Measurements from ENCODE around the gene ZNF831. TPM values are rescaled to one million over a fixed set of nuclear protein-coding genes. Genes with fewer than 3 reads are reported as not detected.

The ZNF831 gene
- total RNA-seq, 1 experiment from 2014 or later: not detected

GRCh38 chr20:59247731-59248684 is 84.4 kb downstream of the ZNF831 start:
- Mint-ChIP-seq H3K36me3 (ENCODE audit: insufficient read depth, unreplicated experiment) (peaks cover 6% of the 10 kb centered on the region), H3K27me3 (ENCODE audit: insufficient read depth, unreplicated experiment) (peaks cover 99% of the 10 kb centered on the region), H3K27ac (ENCODE audit: low read depth, unreplicated experiment) (no peak overlapping the region), H3K4me1 (ENCODE audit: insufficient read depth, unreplicated experiment) (no peaks in the 10 kb centered on the region), H3K9me3 (ENCODE audit: unreplicated experiment) (no peaks in the 10 kb centered on the region), H3K4me3 (ENCODE audit: unreplicated experiment) (no peak overlapping the region)
- ChIA-PET CTCF (interaction anchor here (0.5 kb wide), 1 partner anchor 1047 kb away, joined by 4 read pairs; no protein-coding TSS in a partner anchor), POLR2A (interaction anchor here (0.7 kb wide), 1 partner anchor 716 kb away, joined by 3 read pairs; no protein-coding TSS in a partner anchor)
- BruUV-seq (replicated peaks): no TSS peak
- intact Hi-C loops (cut with micrococcal nuclease): no loop called here
- peak; percentile 5 for DNase-seq (ENCODE audit: unreplicated experiment)
- TF ChIP-seq, protein P1, sequence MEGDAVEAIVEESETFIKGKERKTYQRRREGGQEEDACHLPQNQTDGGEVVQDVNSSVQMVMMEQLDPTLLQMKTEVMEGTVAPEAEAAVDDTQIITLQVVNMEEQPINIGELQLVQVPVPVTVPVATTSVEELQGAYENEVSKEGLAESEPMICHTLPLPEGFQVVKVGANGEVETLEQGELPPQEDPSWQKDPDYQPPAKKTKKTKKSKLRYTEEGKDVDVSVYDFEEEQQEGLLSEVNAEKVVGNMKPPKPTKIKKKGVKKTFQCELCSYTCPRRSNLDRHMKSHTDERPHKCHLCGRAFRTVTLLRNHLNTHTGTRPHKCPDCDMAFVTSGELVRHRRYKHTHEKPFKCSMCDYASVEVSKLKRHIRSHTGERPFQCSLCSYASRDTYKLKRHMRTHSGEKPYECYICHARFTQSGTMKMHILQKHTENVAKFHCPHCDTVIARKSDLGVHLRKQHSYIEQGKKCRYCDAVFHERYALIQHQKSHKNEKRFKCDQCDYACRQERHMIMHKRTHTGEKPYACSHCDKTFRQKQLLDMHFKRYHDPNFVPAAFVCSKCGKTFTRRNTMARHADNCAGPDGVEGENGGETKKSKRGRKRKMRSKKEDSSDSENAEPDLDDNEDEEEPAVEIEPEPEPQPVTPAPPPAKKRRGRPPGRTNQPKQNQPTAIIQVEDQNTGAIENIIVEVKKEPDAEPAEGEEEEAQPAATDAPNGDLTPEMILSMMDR (IDR thresholded peaks at IDR 0.05; ENCODE audit: unreplicated experiment): no peak

- H3K27me3 Mint-ChIP-seq (ENCODE audit: insufficient read depth, unreplicated experiment): peaks cover 99% of the 10 kb centered on the region
- ChIA-PET CTCF (interaction anchor here (1.2 kb wide), 1 partner anchor 245 kb away, joined by 4 read pairs; no protein-coding TSS in a partner anchor), POLR2A (no interaction called here)
- TF ChIP-seq, protein P1 (IDR thresholded peaks at IDR 0.05; ENCODE audit: unreplicated experiment): no peak
- no peaks in the 10 kb centered on the region for H3K4me1 Mint-ChIP-seq (ENCODE audit: insufficient read depth, unreplicated experiment)
- peaks cover 6% of the 10 kb centered on the region for H3K36me3 Mint-ChIP-seq (ENCODE audit: insufficient read depth, unreplicated experiment)
- DNase-seq (ENCODE audit: unreplicated experiment): no peak
- H3K4me3 Mint-ChIP-seq (ENCODE audit: unreplicated experiment): no peak overlapping the region
- H3K27ac Mint-ChIP-seq (ENCODE audit: low read depth, unreplicated experiment): no peak overlapping the region
- intact Hi-C loops (cut with micrococcal nuclease): no loop called here
- no peaks in the 10 kb centered on the region for H3K9me3 Mint-ChIP-seq (ENCODE audit: unreplicated experiment)
- BruUV-seq (replicated peaks): no TSS peak
Measured at GRCh38 chr20:59250293-59250692, 86.7 kb downstream of the ZNF831 start.

- Mint-ChIP-seq H3K27me3 (ENCODE audit: insufficient read depth, unreplicated experiment) (peaks cover 98% of the 10 kb centered on the region), H3K9me3 (ENCODE audit: unreplicated experiment) (no peaks in the 10 kb centered on the region), H3K4me1 (ENCODE audit: insufficient read depth, unreplicated experiment) (no peaks in the 10 kb centered on the region), H3K27ac (ENCODE audit: low read depth, unreplicated experiment) (no peak overlapping the region), H3K4me3 (ENCODE audit: unreplicated experiment) (no peak overlapping the region), H3K36me3 (ENCODE audit: insufficient read depth, unreplicated experiment) (peaks cover 6% of the 10 kb centered on the region)
- ChIA-PET CTCF (interaction anchor here (0.6 to 1.2 kb wide), 4 partner anchors 8 to 251 kb away, joined by 3 to 5 read pairs (median 3); no protein-coding TSS in a partner anchor), POLR2A (interaction anchor here (0.7 kb wide), 1 partner anchor 43 kb away, joined by 3 read pairs; no protein-coding TSS in a partner anchor)
- TF ChIP-seq, protein P1 (IDR thresholded peaks at IDR 0.05; ENCODE audit: unreplicated experiment): no peak
- no TSS peak for BruUV-seq (replicated peaks)
- DNase-seq (ENCODE audit: unreplicated experiment): no peak
- intact Hi-C loops (cut with micrococcal nuclease): no loop called here
Measured at GRCh38 chr20:59253325-59253724, 89.7 kb downstream of the ZNF831 start.

- TF ChIP-seq, protein P1 (IDR thresholded peaks at IDR 0.05; ENCODE audit: unreplicated experiment): no peak
- H3K4me3 Mint-ChIP-seq (ENCODE audit: unreplicated experiment): no peak overlapping the region
- peak; percentile 11 for DNase-seq (ENCODE audit: unreplicated experiment)
- no peaks in the 10 kb centered on the region for H3K4me1 Mint-ChIP-seq (ENCODE audit: insufficient read depth, unreplicated experiment)
- CTCF ChIA-PET: interaction anchor here (0.6 to 1.2 kb wide), 4 partner anchors 9 to 201 kb away, joined by 3 to 5 read pairs (median 4); no protein-coding TSS in a partner anchor
- POLR2A ChIA-PET: interaction anchor here (0.7 kb wide), 1 partner anchor 43 kb away, joined by 3 read pairs; no protein-coding TSS in a partner anchor
- H3K27me3 Mint-ChIP-seq (ENCODE audit: insufficient read depth, unreplicated experiment): peaks cover 98% of the 10 kb centered on the region
- peaks cover 6% of the 10 kb centered on the region for H3K36me3 Mint-ChIP-seq (ENCODE audit: insufficient read depth, unreplicated experiment)
- intact Hi-C loops (cut with micrococcal nuclease): no loop called here
- BruUV-seq (replicated peaks): no TSS peak
- no peaks in the 10 kb centered on the region for H3K9me3 Mint-ChIP-seq (ENCODE audit: unreplicated experiment)
- no peak overlapping the region for H3K27ac Mint-ChIP-seq (ENCODE audit: low read depth, unreplicated experiment)
Measured at GRCh38 chr20:59253779-59254319, 90.2 kb downstream of the ZNF831 start.

Data from MCF 10A (cell line).